Measurements from ENCODE around the gene ATF6.

DNA sequence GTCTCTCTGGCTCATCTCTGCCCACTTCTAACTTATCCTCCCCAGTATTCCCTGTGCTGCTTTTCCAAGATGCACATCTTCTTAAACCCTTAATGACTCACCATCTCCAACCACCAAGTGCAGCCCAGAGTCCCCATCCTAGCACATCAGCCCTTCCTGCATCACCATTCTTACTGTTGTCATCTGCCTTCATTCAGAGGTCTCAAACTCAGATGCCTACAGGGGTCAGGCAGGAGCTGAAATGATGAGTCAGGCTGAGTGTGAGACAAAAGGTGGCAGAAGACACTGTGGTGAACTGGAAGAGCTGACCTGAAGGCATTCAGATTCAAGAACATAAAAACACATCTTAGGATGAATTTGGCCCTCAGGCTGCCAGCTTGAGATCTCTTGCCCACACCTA lies 223.0 kb downstream of the ATF6 start:
- no peak for TF ChIP-seq SP1 (IDR thresholded peaks at IDR 0.05)
- TF ChIP-seq, protein P1, sequence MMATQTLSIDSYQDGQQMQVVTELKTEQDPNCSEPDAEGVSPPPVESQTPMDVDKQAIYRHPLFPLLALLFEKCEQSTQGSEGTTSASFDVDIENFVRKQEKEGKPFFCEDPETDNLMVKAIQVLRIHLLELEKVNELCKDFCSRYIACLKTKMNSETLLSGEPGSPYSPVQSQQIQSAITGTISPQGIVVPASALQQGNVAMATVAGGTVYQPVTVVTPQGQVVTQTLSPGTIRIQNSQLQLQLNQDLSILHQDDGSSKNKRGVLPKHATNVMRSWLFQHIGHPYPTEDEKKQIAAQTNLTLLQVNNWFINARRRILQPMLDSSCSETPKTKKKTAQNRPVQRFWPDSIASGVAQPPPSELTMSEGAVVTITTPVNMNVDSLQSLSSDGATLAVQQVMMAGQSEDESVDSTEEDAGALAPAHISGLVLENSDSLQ (IDR thresholded peaks at IDR 0.05): no peak
- TF ChIP-seq FOXM1 (IDR thresholded peaks at IDR 0.05; ENCODE audit: borderline replicate concordance): no peak
- no peak for TF ChIP-seq BHLHE40 (IDR thresholded peaks at IDR 0.05; ENCODE audit: borderline replicate concordance)
- no peak for TF ChIP-seq FOXK2 (IDR thresholded peaks at IDR 0.05)
- TF ChIP-seq LEF1 (IDR thresholded peaks at IDR 0.05; ENCODE audit: borderline replicate concordance): no peak

Measured in HEK293T (cell line).